Body of pancreas (tissue), 4 donors: ENCODE data around the gene FRMPD2.

Source experiments
- CTCF ChIP-seq, 7 experiments: fragments of 450-650 bp in 4 of 7; fragments of 200-600 bp in 3 of 7; sonication (generic) in 3 of 7; IDR thresholded peaks; one replicate each; pipeline ENCODE4 v1.5.1; 2016 to 2019; ENCODE audit warnings: antibody characterized with exemption in 7 of 7
- POLR2A ChIP-seq, 3 donors: fragments of 450-650 bp; IDR thresholded peaks; one replicate each; pipeline ENCODE4 v1.6.1; 2016; ENCODE audit warnings: antibody characterized with exemption in 3 of 3, mild to moderate bottlenecking in 2 of 3

- TF ChIP-seq CTCF (IDR thresholded peaks at IDR 0.05) (no peak), POLR2A (IDR thresholded peaks at IDR 0.05) (no peak)
These were observed 86.6 kb downstream of the FRMPD2 start for GRCh38 chr10:48187713-48188485.
